GM23338 (cell line): ENCODE results near the gene KCNIP3. TPM values are rescaled to one million over a fixed set of nuclear protein-coding genes. Genes with fewer than 3 reads are reported as not detected.

Experiments
- ATAC-seq: fragments of 200-7000 bp; cut with Tn5 transposase; 3 replicates; pipeline ENCODE4 v1.9.1; 2020
- DNase-seq: peaks from one replicate; pipeline ENCODE4 v3.0.0-alpha.2; 2015; ENCODE audit warnings: low spot score
- H2AFZ ChIP-seq: fragments of 200-600 bp; sonication (generic); 2 replicates; pipeline ENCODE4 v1.8.0; 2016; ENCODE audit warnings: antibody characterized with exemption, mild to moderate bottlenecking, moderate library complexity
- H3F3A ChIP-seq: fragments of 200-600 bp; sonication (generic); replicated peaks from 2 replicates; pipeline ENCODE4 v1.8.0; 2017; ENCODE audit warnings: antibody characterized with exemption, mixed run types, low read depth
- H3K27ac ChIP-seq: fragments of 200-600 bp; sonication (generic); 2 replicates; pipeline ENCODE4 v1.6.1; 2016; ENCODE audit warnings: low read depth
- H3K27me3 ChIP-seq: fragments of 200-600 bp; sonication (generic); 2 replicates; pipeline ENCODE4 v1.8.0; 2016; ENCODE audit warnings: mild to moderate bottlenecking, mixed run types, moderate library complexity; ENCODE audit not compliant: insufficient read depth
- H3K36me3 ChIP-seq: fragments of 200-600 bp; sonication (generic); 2 replicates; pipeline ENCODE4 v1.8.0; 2016; ENCODE audit warnings: mild to moderate bottlenecking; ENCODE audit not compliant: insufficient read depth
- H3K4me1 ChIP-seq: fragments of 200-600 bp; sonication (generic); 2 replicates; pipeline ENCODE4 v1.8.0; 2016; ENCODE audit warnings: mild to moderate bottlenecking, moderate library complexity; ENCODE audit not compliant: insufficient read depth
- H3K4me2 ChIP-seq: fragments of 200-600 bp; sonication (generic); 2 replicates; pipeline ENCODE4 v1.7.1; 2017; ENCODE audit warnings: mixed run types
- H3K4me3 ChIP-seq: fragments of 200-600 bp; sonication (generic); 2 replicates; pipeline ENCODE4 v1.6.1; 2016; ENCODE audit warnings: mixed run types
- H3K79me2 ChIP-seq: fragments of 200-600 bp; sonication (generic); replicated peaks from 2 replicates; pipeline ENCODE4 v1.8.0; 2017; ENCODE audit warnings: mild to moderate bottlenecking; ENCODE audit not compliant: insufficient read depth
- H3K9me2 ChIP-seq: fragments of 200-600 bp; sonication (generic); 2 replicates; pipeline ENCODE4 v1.8.0; 2017; ENCODE audit not compliant: insufficient read depth
- H4K20me1 ChIP-seq: fragments of 200-600 bp; sonication (generic); replicated peaks from 2 replicates; pipeline ENCODE4 v1.8.0; 2017; ENCODE audit warnings: mild to moderate bottlenecking; ENCODE audit not compliant: insufficient read depth
- H3K27ac Mint-ChIP-seq: 2 replicates; pipeline ENCODE4 v1.8.0; 2020; ENCODE audit warnings: inconsistent platforms, mild to moderate bottlenecking, moderate library complexity, mixed read lengths
- H3K27me3 Mint-ChIP-seq: 3 replicates; pipeline ENCODE4 v1.8.0; 2022; ENCODE audit warnings: low read depth, mild to moderate bottlenecking, moderate library complexity, mixed read lengths, inconsistent platforms; ENCODE audit not compliant: insufficient read depth, poor library complexity
- H3K36me3 Mint-ChIP-seq: 3 replicates; pipeline ENCODE4 v1.8.0; 2021; ENCODE audit warnings: low read depth, mild to moderate bottlenecking, inconsistent platforms, moderate library complexity, mixed read lengths
- H3K4me1 Mint-ChIP-seq: 3 replicates; pipeline ENCODE4 v1.8.0; 2020; ENCODE audit warnings: mild to moderate bottlenecking, inconsistent platforms, mixed read lengths
- H3K4me3 Mint-ChIP-seq: 3 replicates; pipeline ENCODE4 v1.8.0; 2021; ENCODE audit warnings: moderate library complexity, mild to moderate bottlenecking, inconsistent platforms, mixed read lengths
- H3K9me3 Mint-ChIP-seq: 3 replicates; pipeline ENCODE4 v1.8.0; 2020; ENCODE audit warnings: moderate library complexity, mild to moderate bottlenecking, inconsistent platforms, mixed read lengths
- CREB1 ChIP-seq: fragments of 250-450 bp; sonication (Bioruptor Pico); IDR thresholded peaks from 2 replicates; pipeline ENCODE4 v1.5.0; 2020; ENCODE audit warnings: low read depth, mild to moderate bottlenecking, moderate library complexity
- CTCF ChIP-seq, 2 experiments: fragments of 200-600 bp in 1 of 2; sonication (generic) in 1 of 2; conservative IDR thresholded peaks; 2 replicates each; pipeline versions ENCODE4 v1.5.1 to v1.6.1; 2016 to 2017; ENCODE audit warnings: antibody characterized with exemption in 2 of 2, low read depth in 2 of 2, mild to moderate bottlenecking in 2 of 2, moderate library complexity in 1 of 2
- ETS1 ChIP-seq: IDR thresholded peaks from 2 replicates; pipeline ENCODE4 v1.6.1; 2016; ENCODE audit warnings: antibody characterized with exemption
- EZH2 ChIP-seq: fragments of 200-600 bp; sonication (generic); IDR thresholded peaks from one replicate; pipeline ENCODE4 v1.8.0; 2017; ENCODE audit warnings: antibody characterized with exemption, mild to moderate bottlenecking, low read depth; ENCODE audit not compliant: unreplicated experiment
- EZH2phosphoT487 ChIP-seq: fragments of 200-600 bp; sonication (generic); IDR thresholded peaks from one replicate; pipeline ENCODE4 v1.8.1; 2018; ENCODE audit warnings: antibody characterized with exemption; ENCODE audit not compliant: unreplicated experiment
- JUNB ChIP-seq: IDR thresholded peaks from one replicate; pipeline ENCODE4 v1.6.1; 2016; ENCODE audit warnings: antibody characterized with exemption; ENCODE audit not compliant: unreplicated experiment
- NANOG ChIP-seq: IDR thresholded peaks from 2 replicates; pipeline ENCODE4 v1.6.1; 2016; ENCODE audit warnings: antibody characterized with exemption, borderline replicate concordance
- POLR2AphosphoS5 ChIP-seq: IDR thresholded peaks from 2 replicates; pipeline ENCODE4 v1.6.1; 2016; ENCODE audit warnings: antibody characterized with exemption, low read depth
- REST ChIP-seq: IDR thresholded peaks from one replicate; pipeline ENCODE4 v1.6.1; 2018; ENCODE audit warnings: antibody characterized with exemption; ENCODE audit not compliant: unreplicated experiment
- STAT1 ChIP-seq: IDR thresholded peaks from one replicate; pipeline ENCODE4 v1.6.1; 2016; ENCODE audit warnings: antibody characterized with exemption; ENCODE audit not compliant: unreplicated experiment
- ZNF114 ChIP-seq: fragments of 250-450 bp; sonication (Bioruptor Pico); IDR thresholded peaks from 2 replicates; pipeline ENCODE4 v1.5.0; 2020; ENCODE audit warnings: mild to moderate bottlenecking, moderate library complexity
- ZNF331 ChIP-seq: fragments of 250-450 bp; sonication (Bioruptor Pico); IDR thresholded peaks from 2 replicates; pipeline ENCODE4 v1.5.0; 2020; ENCODE audit warnings: low read depth, mild to moderate bottlenecking, moderate library complexity
- ZNF462 ChIP-seq: fragments of 250-450 bp; sonication (Bioruptor Pico); IDR thresholded peaks from 2 replicates; pipeline ENCODE4 v1.5.0; 2020; ENCODE audit warnings: mild to moderate bottlenecking, moderate library complexity
- polyA plus RNA-seq: library from polyadenylated mRNA; unstranded; fragments of >200 nt; fragmentation: Nextera tagmentation; extraction: Ambion mirVana; gene quantifications from 2 replicates; pipeline ENCODE4 v1.2.1, GENCODE V29; 2016
- total RNA-seq: library from RNA; depleted of rRNA; stranded (reverse); fragments of >200 nt; shearing (Covaris generic); gene quantifications from 2 replicates; pipeline ENCODE4 v1.2.3, GENCODE V29; 2014

The KCNIP3 gene
- total and polyA plus RNA-seq, 2 experiments from 2014 or later: 0.32 to 0.83 TPM

- Mint-ChIP-seq H3K4me3 (no peak overlapping the region), H3K27ac (no peak overlapping the region)
These were observed 29.5 kb upstream of the KCNIP3 start for GRCh38 chr2:95267458-95268210.

More at GRCh38 chr2:95267458-95268210, 29.5 kb upstream of the KCNIP3 start:
- H3K4me2 ChIP-seq: no peak overlapping the region
- peaks cover 2% of the 10 kb centered on the region; the same call in 1 of the 3 replicates for H3K4me1 Mint-ChIP-seq
- H3K27ac ChIP-seq: no peak overlapping the region
- TF ChIP-seq POLR2AphosphoS5: no peak
- TF ChIP-seq ZNF331: no peak
- no peak for TF ChIP-seq EZH2
- TF ChIP-seq ZNF114 (CRISPR knock-in tag): no peak
- no peak for TF ChIP-seq STAT1
- TF ChIP-seq REST: no peak
- TF ChIP-seq JUNB: no peak
- no peak for TF ChIP-seq ZNF462 (CRISPR knock-in tag)
- TF ChIP-seq ETS1: no peak
- TF ChIP-seq CTCF (conservative IDR thresholded peaks at IDR 0.05; ENCODE audit: low read depth in 2 of 2): no peak
- TF ChIP-seq EZH2phosphoT487: no peak
- no peak for TF ChIP-seq NANOG
- TF ChIP-seq CREB1 (CRISPR knock-in tag): no peak
- H3F3A ChIP-seq: no peaks in the 10 kb centered on the region
- no peaks in the 10 kb centered on the region for H3K9me2 ChIP-seq
- ATAC-seq (no peak), DNase-seq (no peak)
- H3K36me3 ChIP-seq: no peaks in the 10 kb centered on the region
- H3K27me3 ChIP-seq: no peaks in the 10 kb centered on the region
- H3K79me2 ChIP-seq: no peaks in the 10 kb centered on the region
- H4K20me1 ChIP-seq: no peaks in the 10 kb centered on the region
- H3K4me1 ChIP-seq: no peaks in the 10 kb centered on the region
- no peak overlapping the region for H2AFZ ChIP-seq
- no peaks in the 10 kb centered on the region; the same call in 2 of the 3 replicates for H3K9me3 Mint-ChIP-seq
- peaks cover 14% of the 10 kb centered on the region for H3K27me3 Mint-ChIP-seq
- no peaks in the 10 kb centered on the region; the same call in 2 of the 3 replicates for H3K36me3 Mint-ChIP-seq
- no peak overlapping the region for H3K4me3 ChIP-seq
